Omental fat pad (tissue), 4 donors: ENCODE results near the gene GRIP1. TPM values are rescaled to one million over a fixed set of nuclear protein-coding genes. Genes with fewer than 3 reads are reported as not detected.

ENCODE experiments used
- ATAC-seq: fragments of 150-250 bp; one replicate; pipeline ENCODE4 v1.9.1; 2016; ENCODE audit warnings: mild to moderate bottlenecking, moderate library complexity; ENCODE audit not compliant: low FRiP score
- DNase-seq: peaks from one replicate; pipeline ENCODE4 v3.0.0-alpha.2; 2019; ENCODE audit warnings: low spot score
- total RNA-seq, 4 donors: library from RNA; depleted of rRNA; stranded (reverse); fragments of >200 nt; gene quantifications; one replicate each; pipeline ENCODE4 v1.1.0, GENCODE V29; 2016
- TF ChIP-seq, protein P1 (sequence below), 3 donors: fragments of 450-650 bp; IDR thresholded peaks; one replicate each; pipeline ENCODE4 v1.5.1; 2016 to 2017; ENCODE audit warnings: antibody characterized with exemption in 3 of 3, mild to moderate bottlenecking in 3 of 3, moderate library complexity in 2 of 3

Gene GRIP1
- total RNA-seq, 4 donors from 2014 or later = 1.2 to 4.9 (median 2.9) TPM

DNA sequence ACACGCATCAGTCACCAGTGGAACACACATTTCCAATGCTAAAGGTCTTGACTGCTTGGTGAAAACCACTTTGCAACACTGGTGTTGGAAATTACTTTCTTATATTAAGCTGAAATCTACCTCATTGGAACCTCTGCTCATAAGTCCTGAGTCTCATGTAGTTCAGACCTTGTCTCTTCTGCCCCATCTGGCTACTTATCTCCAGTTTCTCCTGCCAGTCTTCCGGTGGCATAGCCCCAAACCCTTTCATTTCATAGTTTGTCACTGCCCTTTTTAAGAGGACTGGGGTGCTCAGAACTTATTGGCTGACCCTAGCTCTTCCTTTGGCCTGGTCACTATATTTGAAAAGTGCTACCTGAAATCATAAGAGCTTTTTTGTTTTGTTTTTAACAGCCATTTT, 332.9 kb downstream of the GRIP1 start:
- DNase-seq (no peak), ATAC-seq (no peak)
- TF ChIP-seq, protein P1, sequence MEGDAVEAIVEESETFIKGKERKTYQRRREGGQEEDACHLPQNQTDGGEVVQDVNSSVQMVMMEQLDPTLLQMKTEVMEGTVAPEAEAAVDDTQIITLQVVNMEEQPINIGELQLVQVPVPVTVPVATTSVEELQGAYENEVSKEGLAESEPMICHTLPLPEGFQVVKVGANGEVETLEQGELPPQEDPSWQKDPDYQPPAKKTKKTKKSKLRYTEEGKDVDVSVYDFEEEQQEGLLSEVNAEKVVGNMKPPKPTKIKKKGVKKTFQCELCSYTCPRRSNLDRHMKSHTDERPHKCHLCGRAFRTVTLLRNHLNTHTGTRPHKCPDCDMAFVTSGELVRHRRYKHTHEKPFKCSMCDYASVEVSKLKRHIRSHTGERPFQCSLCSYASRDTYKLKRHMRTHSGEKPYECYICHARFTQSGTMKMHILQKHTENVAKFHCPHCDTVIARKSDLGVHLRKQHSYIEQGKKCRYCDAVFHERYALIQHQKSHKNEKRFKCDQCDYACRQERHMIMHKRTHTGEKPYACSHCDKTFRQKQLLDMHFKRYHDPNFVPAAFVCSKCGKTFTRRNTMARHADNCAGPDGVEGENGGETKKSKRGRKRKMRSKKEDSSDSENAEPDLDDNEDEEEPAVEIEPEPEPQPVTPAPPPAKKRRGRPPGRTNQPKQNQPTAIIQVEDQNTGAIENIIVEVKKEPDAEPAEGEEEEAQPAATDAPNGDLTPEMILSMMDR (IDR thresholded peaks at IDR 0.05) = no peak

DNA sequence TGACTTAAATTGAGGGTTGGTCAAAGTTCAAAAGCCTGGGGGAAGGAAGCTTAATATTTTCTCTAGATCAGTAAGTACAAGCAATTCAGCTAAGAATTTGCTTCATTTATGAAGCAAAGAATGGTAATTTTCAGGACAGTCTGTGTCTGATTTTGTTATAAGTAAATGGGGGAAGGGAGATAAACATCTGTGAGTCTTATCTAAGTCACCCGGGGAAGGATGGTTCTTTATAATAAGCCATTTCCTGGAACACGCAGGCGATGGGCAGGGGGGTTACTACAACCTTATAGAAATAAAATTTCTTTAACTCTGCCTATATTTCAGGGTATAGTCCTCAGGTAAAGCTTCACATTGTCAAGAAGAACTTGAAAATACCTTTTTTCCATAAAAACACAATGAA, 333.7 kb downstream of the GRIP1 start:
- no peak for ATAC-seq
- DNase-seq = no peak
- TF ChIP-seq, protein P1 (IDR thresholded peaks at IDR 0.05) = no peak

DNA sequence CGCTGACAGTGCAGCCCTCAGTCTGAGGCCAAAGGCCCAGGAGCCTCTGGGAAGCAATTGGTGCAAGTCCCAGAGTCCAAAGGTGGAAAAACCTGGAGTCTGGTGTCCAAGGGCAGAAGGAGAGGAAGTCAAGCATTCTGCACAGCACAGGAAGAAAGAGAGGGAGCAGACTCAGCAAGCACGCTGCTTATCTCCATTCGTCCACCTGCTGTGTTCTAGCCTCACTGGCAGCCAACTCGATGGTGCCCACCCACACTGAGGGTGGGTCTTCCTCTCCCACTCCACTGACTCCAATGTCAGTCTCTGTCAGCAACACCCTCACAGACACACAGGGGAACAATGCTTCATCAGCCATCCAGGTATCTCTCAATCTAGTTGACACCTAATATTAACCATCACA, 337.8 kb downstream of the GRIP1 start:
- ATAC-seq = no peak
- DNase-seq = no peak
- TF ChIP-seq, protein P1 (IDR thresholded peaks at IDR 0.05) = no peak

DNA sequence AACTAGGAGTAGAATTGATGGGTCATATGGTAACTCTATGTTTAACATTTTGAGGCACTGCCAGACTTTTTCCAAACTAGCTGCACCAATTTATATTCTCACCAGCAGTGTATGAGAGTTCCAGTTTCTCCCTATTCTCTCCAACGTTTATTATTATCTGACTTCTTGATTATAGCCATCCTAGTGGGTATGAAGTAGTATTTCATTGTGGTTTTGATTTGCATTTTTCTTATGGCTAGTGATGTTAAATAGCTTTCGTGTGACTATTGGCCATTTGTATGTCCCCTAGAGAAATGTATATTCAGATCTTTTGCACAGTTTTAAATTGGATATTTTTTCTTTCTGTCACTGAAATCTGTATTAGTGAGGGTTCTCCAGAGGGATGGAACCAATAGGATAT, 338.7 kb downstream of the GRIP1 start:
- ATAC-seq (no peak), DNase-seq (no peak)
- TF ChIP-seq, protein P1 (IDR thresholded peaks at IDR 0.05) = no peak

DNA sequence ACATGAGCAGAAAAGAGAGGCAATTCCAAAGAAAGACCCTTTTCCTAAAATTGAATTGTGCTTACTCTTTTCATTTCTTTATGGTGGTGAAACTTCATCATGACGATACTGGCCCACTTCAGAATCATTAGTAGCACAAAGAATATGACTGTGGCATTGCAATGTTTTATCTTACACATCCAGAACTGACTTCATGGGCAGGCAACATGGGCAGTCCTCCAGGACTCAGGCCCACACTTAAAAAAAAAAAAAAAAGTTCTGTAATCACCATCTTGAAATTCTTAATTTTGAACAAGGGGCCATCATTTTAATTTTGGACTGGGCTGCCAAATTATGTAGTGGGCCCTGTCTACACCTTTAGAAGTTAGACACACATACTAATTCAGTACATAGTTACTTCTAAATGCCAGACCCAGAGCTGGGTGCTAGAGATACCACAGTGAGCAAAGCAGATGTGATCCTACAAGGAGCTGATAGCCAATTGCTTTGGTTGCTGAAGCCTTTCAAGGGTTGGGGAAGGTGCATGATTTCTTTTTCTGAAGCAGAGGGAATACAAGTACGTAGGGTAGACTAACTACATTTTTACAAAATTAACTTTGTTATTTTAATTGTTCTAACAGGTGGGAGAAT, 341.4 kb downstream of the GRIP1 start:
- DNase-seq = no peak
- no peak for ATAC-seq
- TF ChIP-seq, protein P1 (IDR thresholded peaks at IDR 0.05) = no peak

DNA sequence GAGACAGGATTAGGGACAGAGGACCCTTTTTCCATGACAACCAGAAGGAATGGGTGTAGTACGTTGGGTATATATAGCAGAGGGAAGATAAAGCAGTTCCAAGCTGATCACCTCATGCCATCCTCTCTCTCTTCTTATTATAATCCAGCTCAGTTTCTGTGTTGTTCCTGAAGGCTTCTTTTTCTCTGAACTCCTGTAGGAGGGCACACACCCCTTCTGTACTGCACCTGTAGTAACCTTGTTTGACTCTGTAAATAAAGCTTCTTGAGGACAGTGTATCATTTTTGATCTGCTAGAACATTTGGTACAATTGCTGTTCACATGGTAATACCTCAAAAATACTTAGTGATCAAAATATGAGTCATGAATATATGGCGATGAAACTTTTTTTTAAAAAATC, 343.1 kb downstream of the GRIP1 start:
- ATAC-seq = no peak
- no peak for DNase-seq
- TF ChIP-seq, protein P1 (IDR thresholded peaks at IDR 0.05) = no peak

DNA sequence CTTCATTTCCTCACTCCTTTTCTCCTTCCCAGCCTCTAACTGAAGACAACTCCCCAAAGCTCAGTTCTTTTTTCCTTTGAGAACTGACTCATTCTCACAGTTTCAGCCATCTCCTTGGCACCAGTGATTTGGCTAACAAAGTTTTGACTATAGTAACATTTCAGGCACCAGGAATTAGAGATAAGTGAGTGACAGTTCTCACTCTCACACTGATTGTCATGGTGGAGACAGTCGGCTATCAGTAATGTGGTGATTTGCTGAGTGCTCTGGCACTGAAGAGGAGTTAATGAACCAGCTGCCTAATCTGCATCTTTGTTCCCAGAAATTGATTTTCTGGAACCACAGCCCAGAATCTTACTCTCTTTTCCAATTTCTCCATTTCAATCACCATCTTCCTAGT, 347.1 kb downstream of the GRIP1 start:
- DNase-seq (no peak), ATAC-seq (no peak)
- TF ChIP-seq, protein P1 (IDR thresholded peaks at IDR 0.05) = no peak
